Measurements from ENCODE around the gene TPRA1. TPM values are rescaled to one million over a fixed set of nuclear protein-coding genes. Genes with fewer than 3 reads are reported as not detected.

Gene TPRA1
- total RNA-seq, 1 experiment from 2014 or later: 47.0 TPM

DNA sequence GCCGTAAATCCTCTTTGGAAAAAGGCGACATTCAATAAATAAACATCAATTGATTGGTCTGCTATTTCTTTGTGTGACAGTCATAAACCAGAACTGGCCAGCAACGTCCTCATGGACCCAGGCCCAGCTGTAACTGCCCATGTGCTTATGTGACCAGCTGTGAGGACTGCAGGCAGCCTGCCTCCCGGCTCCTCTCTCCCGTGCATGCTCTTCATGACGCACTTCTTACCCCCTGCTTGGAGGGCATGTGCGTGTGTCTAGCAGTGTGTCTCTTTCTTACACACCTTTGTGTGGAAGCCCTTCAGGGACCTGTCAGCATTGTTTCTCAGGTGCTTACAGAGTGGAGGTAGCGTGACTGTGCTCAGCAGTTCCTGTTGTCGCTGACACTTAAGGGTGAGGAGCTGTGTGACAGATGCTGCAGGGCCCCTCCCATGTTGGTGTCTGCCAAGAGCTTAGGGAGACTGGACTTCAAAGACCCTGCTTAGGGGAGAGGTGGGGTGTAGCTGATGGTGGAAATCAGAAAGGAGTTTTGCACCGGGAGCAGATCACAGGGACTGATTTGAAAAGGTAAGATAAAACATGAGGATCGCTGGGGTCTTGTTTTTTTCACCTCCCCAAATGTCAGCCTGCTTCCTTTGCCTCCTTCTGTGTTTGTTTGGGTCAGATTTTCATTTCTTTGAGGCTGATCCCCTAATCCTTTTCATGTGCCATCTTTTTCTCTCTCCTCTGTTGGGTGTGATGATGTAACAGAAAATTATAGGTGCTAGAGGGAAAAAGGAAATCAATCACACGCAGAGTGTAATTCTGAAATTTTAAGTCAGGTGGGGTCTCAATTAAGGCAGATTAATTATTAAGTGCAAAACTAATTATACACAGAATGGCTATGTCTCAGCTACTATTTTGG is 40.5 kb upstream of the TPRA1 start:
- no peaks in the 10 kb centered on the region for H3K36me3 Mint-ChIP-seq (ENCODE audit: insufficient read depth, unreplicated experiment)
- DNase-seq (ENCODE audit: unreplicated experiment): no peak
- H3K27me3 Mint-ChIP-seq (ENCODE audit: insufficient read depth, unreplicated experiment): peaks cover 16% of the 10 kb centered on the region
- CTCF ChIA-PET: interaction anchor here (0.7 to 0.8 kb wide), 2 partner anchors 9 to 10 kb away, joined by 3 read pairs; no protein-coding TSS in a partner anchor
- BruUV-seq (replicated peaks): no TSS peak
- peaks cover 8% of the 10 kb centered on the region for H3K4me1 Mint-ChIP-seq (ENCODE audit: insufficient read depth, unreplicated experiment)
- no peak overlapping the region for H3K4me3 Mint-ChIP-seq (ENCODE audit: unreplicated experiment)
- H3K9me3 Mint-ChIP-seq (ENCODE audit: unreplicated experiment): no peaks in the 10 kb centered on the region
- TF ChIP-seq, protein P1, sequence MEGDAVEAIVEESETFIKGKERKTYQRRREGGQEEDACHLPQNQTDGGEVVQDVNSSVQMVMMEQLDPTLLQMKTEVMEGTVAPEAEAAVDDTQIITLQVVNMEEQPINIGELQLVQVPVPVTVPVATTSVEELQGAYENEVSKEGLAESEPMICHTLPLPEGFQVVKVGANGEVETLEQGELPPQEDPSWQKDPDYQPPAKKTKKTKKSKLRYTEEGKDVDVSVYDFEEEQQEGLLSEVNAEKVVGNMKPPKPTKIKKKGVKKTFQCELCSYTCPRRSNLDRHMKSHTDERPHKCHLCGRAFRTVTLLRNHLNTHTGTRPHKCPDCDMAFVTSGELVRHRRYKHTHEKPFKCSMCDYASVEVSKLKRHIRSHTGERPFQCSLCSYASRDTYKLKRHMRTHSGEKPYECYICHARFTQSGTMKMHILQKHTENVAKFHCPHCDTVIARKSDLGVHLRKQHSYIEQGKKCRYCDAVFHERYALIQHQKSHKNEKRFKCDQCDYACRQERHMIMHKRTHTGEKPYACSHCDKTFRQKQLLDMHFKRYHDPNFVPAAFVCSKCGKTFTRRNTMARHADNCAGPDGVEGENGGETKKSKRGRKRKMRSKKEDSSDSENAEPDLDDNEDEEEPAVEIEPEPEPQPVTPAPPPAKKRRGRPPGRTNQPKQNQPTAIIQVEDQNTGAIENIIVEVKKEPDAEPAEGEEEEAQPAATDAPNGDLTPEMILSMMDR (IDR thresholded peaks at IDR 0.05; ENCODE audit: unreplicated experiment): no peak
- intact Hi-C loops (cut with micrococcal nuclease): no loop called here
- POLR2A ChIA-PET: interaction anchor here (0.6 kb wide), 1 partner anchor 1052 kb away, joined by 4 read pairs; no protein-coding TSS in a partner anchor
- H3K27ac Mint-ChIP-seq (ENCODE audit: low read depth, unreplicated experiment): no peak overlapping the region

DNA sequence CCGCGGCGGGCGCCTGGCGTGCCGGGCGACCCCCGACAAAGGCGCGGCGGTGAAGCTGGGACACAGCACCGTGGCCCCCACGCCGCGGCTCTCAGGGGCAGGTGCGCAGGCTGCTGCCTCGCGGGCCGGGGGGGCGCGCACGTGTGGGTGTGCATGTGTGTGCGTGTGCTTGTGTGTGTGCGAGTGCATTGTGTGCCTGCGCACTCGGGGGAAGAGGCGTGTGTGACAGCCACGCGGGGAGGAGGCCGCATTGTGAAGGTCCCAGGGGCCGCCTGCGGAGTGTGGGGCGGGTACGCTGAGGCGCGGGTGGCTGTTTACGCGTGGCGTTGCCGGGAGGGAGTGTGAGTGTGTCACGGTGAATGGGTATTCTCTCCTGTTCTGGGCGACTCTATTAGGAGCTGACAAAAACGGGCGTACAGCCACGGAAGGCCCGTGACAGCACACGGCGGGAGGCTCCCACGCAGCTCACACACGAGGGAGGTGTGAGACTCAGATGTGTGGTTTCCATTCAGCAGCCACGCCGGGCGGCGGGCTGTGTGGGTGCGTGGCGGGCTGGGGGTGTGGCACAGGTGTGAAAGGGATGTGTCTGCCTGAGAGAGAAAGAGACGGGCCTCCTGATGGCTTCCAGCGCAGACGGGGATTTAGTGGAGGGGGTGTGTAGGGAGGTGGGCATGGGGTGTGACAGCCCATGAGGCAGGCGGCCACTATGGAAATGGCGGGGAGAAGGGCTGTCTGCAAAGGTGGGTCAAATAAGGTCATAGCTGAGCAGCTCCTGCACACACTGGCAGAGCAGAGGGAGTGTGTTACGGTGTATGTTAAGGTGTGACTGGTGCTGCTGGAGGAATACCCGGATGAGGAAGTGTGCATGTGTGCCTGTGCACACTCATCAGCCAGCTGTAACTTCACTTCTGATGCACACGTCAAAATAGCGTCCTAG is 39.2 kb upstream of the TPRA1 start:
- H3K4me3 Mint-ChIP-seq (ENCODE audit: unreplicated experiment): peak overlapping the region; percentile 72
- H3K36me3 Mint-ChIP-seq (ENCODE audit: insufficient read depth, unreplicated experiment): no peaks in the 10 kb centered on the region
- H3K4me1 Mint-ChIP-seq (ENCODE audit: insufficient read depth, unreplicated experiment): peaks cover 8% of the 10 kb centered on the region
- no peak for DNase-seq (ENCODE audit: unreplicated experiment)
- intact Hi-C loops (cut with micrococcal nuclease): no loop called here
- H3K9me3 Mint-ChIP-seq (ENCODE audit: unreplicated experiment): no peaks in the 10 kb centered on the region
- ChIA-PET CTCF (interaction anchor here (0.7 kb wide), 1 partner anchor 406 kb away, joined by 3 read pairs; no protein-coding TSS in a partner anchor), POLR2A (interaction anchor here (0.6 to 2.4 kb wide), 3 partner anchors 10 to 1250 kb away, joined by 3 to 11 read pairs (median 3); partner anchors contain the start of gene ACAD9)
- H3K27me3 Mint-ChIP-seq (ENCODE audit: insufficient read depth, unreplicated experiment): peaks cover 16% of the 10 kb centered on the region
- no TSS peak for BruUV-seq (replicated peaks)
- H3K27ac Mint-ChIP-seq (ENCODE audit: low read depth, unreplicated experiment): no peak overlapping the region
- TF ChIP-seq, protein P1 (IDR thresholded peaks at IDR 0.05; ENCODE audit: unreplicated experiment): no peak

DNA sequence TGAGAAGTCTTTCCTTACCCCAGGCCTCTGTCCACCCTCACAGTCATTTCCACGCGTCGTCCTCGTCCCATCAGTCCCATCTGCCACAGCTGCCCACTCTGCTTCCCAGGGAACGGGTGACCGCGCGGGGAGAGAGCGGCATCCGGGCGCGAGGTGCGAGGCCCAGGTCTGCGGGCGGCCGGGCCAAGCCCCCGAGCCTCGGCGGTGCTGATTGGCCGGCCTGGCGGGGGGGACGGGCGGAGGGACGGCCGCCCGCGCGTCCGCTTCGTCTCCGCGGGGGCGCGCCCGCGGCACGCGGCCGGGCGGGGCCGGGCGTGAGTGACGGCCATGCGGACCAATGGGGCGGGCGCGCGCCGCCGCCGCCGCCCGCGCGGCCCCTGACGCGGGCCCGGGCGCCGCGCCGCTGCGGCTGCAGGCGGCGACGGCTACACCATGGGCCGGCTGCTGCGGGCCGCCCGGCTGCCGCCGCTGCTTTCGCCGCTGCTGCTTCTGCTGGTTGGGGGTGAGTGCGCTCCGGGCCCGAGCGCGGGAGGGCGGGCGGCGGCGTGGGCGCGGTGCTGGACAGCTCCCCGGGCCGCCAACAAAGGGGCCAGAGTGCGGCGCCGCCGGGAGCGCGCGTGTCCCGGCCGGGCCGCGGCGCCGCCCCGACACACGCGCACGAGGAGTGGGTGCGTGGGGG is 38.4 kb upstream of the TPRA1 start, which contains the start of gene PODXL2:
Gene PODXL2, plus strand, starts transcription at position 398 of the 679 bp plus-strand sequence. Its CDS starts 35 bp downstream, at position 433.
- H3K27me3 Mint-ChIP-seq (ENCODE audit: insufficient read depth, unreplicated experiment): peaks cover 16% of the 10 kb centered on the region
- H3K4me1 Mint-ChIP-seq (ENCODE audit: insufficient read depth, unreplicated experiment): peaks cover 8% of the 10 kb centered on the region
- CTCF ChIA-PET: interaction anchor here (0.7 kb wide), 1 partner anchor 407 kb away, joined by 3 read pairs; no protein-coding TSS in a partner anchor
- peak; percentile 26 for DNase-seq (ENCODE audit: unreplicated experiment)
- no peak within 1 kb of the TSS for H3K27ac Mint-ChIP-seq (ENCODE audit: low read depth, unreplicated experiment)
- H3K4me3 Mint-ChIP-seq (ENCODE audit: unreplicated experiment): peak within 1 kb of the TSS; percentile 72
- H3K36me3 Mint-ChIP-seq (ENCODE audit: insufficient read depth, unreplicated experiment): no peaks in the 10 kb centered on the region
- no TSS peak for BruUV-seq (replicated peaks)
- no peaks in the 10 kb centered on the region for H3K9me3 Mint-ChIP-seq (ENCODE audit: unreplicated experiment)
- intact Hi-C loops (cut with micrococcal nuclease): no loop called here
- TF ChIP-seq, protein P1 (IDR thresholded peaks at IDR 0.05; ENCODE audit: unreplicated experiment): no peak
- POLR2A ChIA-PET: interaction anchor here (0.9 to 2.4 kb wide), 2 partner anchors 11 to 15 kb away, joined by 3 to 11 read pairs; no protein-coding TSS in a partner anchor

Data from MCF 10A (cell line).